Heart left ventricle (tissue), 13 donors: ENCODE measurements around the gene PSMF1.

Experiments
- POLR2A ChIP-seq, 2 donors: fragments of 450-650 bp; IDR thresholded peaks; one replicate each; pipeline ENCODE4 v1.6.1; 2017; ENCODE audit warnings: antibody characterized with exemption in 2 of 2, mild to moderate bottlenecking in 2 of 2, moderate library complexity in 2 of 2
- TF ChIP-seq, protein P1 (sequence below), 12 donors: fragments of 200-600 bp; sonication (generic) in 4 of 12; IDR thresholded peaks; one replicate each; pipeline versions ENCODE4 v1.5.0 to v1.8.0; 2018 to 2022; ENCODE audit warnings: antibody characterized with exemption in 12 of 12, mild to moderate bottlenecking in 5 of 12
- donor health status: ischemic (EF 13 %, LVEDD 7.1; RV severe dilation, severe dysfunction).
- donor health status: DM: no; HTN: yes; CAD: no.
- donor health status: DM: no; HTN: no; CAD: no.
- donor health status: ischemic (EF 25% LVEDD 6.9; RV normal size, moderate dysfunction).
- donor health status: ischemic (EF 25% LVEDD 5.7; RV mildly dilated, moderate dysfunction).
- donor health status: ischemic (EF 35%, LVEDD 5.7; RV mildly dilated, moderate dysfunction).
- donor health status: nonischemic (EF 11% LVEDD 7.7; RV severe dilation, severe dysfunction).
- donor health status: DM: yes; HTN: yes; CAD: no.
- donor health status: PGD.
- donor health status: ischemic (EF 29% LVEDD 5.4; RV normal size, mild dysfunction).
- donor health status: nonischemic (EF 23%, LVEDD 6.1; RV moderate dilation, normal function).

DNA sequence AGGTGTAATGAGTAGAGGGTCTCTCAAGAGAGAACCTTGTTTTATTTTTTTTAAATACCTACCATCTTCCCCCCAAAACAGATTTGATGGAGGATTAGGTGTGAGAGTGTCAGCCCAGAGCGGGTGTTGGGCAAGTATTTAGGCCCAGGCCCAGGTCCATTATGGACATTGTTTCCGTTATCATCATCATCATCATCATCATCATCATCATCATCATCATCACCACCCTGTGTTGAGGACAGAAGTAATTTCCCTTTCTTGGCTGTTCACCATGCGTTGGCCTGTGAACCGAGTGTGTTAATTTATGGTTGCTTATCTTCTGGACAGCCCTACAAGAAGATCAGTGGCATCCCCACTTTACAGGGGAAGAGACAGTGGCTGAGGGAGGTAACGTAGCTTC lies 28.6 kb downstream of the PSMF1 start:
- TF ChIP-seq, protein P1, sequence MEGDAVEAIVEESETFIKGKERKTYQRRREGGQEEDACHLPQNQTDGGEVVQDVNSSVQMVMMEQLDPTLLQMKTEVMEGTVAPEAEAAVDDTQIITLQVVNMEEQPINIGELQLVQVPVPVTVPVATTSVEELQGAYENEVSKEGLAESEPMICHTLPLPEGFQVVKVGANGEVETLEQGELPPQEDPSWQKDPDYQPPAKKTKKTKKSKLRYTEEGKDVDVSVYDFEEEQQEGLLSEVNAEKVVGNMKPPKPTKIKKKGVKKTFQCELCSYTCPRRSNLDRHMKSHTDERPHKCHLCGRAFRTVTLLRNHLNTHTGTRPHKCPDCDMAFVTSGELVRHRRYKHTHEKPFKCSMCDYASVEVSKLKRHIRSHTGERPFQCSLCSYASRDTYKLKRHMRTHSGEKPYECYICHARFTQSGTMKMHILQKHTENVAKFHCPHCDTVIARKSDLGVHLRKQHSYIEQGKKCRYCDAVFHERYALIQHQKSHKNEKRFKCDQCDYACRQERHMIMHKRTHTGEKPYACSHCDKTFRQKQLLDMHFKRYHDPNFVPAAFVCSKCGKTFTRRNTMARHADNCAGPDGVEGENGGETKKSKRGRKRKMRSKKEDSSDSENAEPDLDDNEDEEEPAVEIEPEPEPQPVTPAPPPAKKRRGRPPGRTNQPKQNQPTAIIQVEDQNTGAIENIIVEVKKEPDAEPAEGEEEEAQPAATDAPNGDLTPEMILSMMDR (IDR thresholded peaks at IDR 0.05) = no peak
- TF ChIP-seq POLR2A (IDR thresholded peaks at IDR 0.05) = no peak
